ENCODE results near the gene TMEM120A.

GRCh38 chr7:75987026-75987804 is 7.2 kb downstream of the TMEM120A start:
- TF ChIP-seq, protein P1, sequence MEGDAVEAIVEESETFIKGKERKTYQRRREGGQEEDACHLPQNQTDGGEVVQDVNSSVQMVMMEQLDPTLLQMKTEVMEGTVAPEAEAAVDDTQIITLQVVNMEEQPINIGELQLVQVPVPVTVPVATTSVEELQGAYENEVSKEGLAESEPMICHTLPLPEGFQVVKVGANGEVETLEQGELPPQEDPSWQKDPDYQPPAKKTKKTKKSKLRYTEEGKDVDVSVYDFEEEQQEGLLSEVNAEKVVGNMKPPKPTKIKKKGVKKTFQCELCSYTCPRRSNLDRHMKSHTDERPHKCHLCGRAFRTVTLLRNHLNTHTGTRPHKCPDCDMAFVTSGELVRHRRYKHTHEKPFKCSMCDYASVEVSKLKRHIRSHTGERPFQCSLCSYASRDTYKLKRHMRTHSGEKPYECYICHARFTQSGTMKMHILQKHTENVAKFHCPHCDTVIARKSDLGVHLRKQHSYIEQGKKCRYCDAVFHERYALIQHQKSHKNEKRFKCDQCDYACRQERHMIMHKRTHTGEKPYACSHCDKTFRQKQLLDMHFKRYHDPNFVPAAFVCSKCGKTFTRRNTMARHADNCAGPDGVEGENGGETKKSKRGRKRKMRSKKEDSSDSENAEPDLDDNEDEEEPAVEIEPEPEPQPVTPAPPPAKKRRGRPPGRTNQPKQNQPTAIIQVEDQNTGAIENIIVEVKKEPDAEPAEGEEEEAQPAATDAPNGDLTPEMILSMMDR (IDR thresholded peaks at IDR 0.05), result no peak
- TF ChIP-seq EZH2phosphoT487 (IDR thresholded peaks at IDR 0.05) (no peak), EZH2 (IDR thresholded peaks at IDR 0.05) (no peak)

Measured in neural progenitor cell (in vitro differentiated cells).